Inferior parietal cortex (tissue), 1 donor: ENCODE measurements around the gene SGIP1.
"Not testable (repeated sequence)": the region's sequence is repeated elsewhere in the genome, so short reads cannot be mapped to it uniquely, and the experiment has no call there.

ENCODE experiments used
- DNase-seq: peaks from one replicate; pipeline ENCODE4 v3.0.0-alpha.2; 2016; ENCODE audit errors: extremely low spot score

Gene SGIP1

DNA sequence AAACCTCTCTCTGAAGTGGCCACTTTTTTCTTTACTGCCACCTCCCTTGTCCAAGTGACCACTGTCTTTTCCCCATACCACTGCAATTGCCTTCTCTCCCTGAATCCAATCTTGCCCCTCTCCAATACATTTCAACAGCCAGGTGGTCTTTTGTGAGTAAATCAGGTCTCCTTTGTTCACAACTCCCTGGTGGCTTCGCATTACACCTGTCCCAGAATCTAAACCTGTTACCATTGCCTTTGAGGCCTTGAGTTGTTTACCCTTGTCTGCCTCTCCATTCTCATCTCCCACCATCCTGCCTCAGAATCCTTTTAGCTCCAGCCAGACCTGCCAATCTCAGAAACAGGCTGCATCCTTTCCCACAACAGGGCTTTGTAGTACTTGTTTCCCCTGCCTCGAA is 196.5 kb downstream of the SGIP1 start:
- DNase-seq = no peak

DNA sequence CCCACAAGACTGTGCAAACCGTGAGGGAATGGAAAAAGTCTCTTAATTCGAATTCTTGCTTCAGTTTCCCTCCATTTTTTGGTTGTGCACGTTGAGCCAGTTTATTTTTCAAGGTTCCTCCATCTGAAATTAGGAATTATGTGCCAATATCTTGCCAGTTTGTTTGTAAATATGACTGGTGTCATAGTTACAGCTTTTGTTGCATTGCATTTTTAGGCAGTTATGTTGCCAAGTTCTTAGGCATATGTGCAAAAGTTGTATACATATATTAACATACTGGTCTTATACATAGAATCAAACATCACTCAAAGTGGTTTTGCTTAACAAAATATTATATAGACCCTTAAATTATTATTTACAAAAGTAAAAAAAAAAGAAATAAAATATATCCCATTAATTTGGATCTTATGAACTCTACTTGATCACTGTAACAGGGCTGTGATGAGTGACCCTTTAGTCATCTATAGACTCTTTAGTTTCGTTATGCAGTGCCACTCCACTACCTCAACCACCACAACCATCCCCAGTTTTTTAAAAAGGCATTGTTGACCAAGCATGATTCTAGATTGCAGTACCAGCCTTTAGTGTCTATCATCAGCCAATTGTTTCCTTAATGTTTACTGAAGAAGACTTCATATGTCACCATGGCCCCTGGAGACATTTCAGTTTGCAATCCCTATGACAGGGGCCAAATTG is 197.4 kb downstream of the SGIP1 start:
- no peak for DNase-seq

DNA sequence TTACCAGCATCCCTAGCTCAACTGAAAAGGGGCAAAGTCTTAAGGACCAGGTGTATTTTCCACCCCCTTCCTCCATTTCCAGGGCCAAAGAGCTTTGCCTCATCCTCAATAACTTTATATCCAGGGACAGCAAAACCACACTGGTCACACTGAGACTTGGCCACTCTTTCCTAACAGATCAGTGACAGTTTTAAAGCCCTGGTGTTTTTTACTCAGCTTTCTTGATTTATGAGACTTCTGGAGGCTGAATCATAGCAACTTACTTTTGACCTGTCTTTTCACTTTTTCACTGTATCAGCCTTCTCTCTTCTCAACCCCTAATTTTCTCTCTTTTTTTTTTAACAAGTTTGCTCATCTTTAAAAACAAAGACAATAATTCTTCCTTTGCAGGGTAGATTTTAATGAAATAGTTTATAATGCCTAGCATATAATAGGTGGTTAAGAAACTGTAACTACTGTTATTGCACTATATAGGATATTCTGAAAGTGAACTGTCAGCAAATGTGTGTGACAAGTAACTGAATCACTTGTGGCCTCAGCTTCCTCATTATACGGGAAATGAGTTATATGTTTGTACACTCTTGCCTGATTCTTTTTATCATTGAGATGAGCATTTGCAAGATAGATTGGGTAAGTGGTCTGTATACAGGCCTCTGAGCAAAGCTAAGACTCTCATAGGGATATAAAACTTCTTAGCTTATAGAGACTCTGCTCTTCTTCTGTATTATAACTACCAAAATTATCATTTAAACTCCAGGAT is 198.6 kb downstream of the SGIP1 start:
- DNase-seq = no peak

DNA sequence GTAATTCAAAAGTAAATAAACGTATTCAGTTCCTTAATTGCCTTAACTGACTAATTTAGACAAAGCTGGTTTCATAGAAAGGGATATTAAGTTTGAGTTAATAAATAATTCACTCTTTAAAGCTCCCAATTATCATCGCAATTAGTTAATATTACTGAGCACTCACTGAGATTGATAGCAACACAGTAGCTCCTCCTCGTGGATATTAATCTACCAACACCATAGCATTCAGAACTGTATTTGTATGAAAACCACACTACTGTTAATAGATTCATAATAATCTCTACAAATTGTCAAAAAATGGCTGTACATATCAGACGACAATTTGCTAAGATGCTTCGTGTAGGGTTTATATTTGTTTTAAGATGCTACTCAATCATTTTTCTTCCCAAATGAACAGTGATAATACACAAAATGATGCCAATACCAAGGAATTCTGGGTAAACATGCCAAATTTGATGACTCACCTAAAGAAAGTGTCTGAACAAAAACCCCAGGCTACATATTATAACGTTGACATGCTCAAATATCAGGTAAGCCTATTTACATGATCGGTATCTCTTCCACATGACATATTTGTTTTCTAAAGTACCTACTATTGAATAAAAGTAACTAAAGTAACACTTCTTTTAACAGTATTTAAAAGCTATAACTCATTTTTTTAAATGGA is 199.5 kb downstream of the SGIP1 start:
- DNase-seq = no peak

DNA sequence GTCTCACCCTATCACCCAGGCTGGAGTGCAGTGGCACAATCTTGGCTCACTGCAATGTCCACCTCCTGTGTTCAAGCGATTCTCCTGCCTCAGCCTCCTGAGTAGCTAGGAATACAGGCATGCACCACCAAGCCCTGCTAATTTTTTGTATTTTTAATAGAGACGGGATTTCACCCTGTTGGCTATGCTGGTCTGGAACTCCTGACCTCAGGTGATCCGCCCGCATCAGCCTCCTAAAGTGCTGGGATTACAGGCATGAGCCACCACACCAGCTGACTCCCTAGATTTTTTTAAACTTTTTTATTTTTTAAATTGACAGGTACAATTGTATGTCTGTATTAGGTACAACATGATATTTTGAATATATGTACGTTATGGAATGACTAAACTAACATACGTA is 200.6 kb downstream of the SGIP1 start:
- not testable (repeated sequence) for DNase-seq

DNA sequence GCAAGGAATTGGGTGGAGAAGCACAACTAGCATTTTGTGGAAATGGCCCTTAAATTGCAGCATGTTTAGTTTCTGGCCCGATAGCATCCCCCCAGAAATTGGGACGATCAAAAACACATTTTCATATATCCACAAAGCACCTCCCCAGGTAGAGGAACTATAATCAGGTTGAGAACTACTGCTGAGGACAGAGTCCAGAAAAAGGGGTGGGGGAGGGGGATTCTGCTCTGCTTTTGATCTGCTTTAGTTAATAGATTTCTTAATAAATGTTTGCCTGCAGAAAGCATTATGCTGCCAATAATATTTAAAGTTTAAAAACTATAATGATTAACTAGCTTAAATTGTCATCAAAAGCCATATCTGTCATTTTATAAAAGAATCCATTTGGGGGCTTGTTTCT is 203.9 kb downstream of the SGIP1 start:
- DNase-seq = no peak

DNA sequence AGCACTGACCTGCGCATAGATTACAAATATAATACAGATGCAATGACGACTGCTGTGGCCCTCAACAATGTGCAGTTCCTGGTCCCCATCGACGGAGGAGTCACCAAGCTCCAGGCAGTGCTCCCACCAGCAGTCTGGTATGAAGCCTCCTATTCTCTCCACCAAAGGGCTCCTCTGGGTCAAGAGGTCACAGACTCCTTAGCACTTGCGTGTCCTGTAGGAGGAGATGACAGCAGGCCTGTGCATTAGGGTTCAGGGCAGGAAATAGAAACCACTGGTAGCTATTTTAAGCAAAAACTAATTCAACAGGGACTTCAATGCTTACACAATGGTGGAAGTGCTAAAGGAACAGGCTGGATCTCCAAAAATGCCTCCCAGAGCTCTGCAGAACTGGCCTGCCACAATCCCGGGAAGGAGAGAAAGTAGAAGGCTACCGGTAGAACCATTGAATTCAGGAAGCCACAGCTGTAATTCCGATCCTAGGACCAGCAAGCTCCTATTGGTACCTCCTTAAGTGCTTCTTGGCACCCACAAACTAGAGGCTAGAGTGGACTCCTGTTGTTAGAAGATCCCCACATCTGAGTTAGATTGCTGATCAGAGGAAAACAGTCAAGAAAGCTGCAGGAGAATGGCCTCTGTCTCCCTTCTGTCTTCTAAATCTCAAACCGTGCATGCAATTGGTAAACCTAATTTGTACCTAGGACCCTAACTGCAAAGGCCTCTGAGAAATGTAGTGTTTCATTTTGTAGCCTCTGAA is 205.6 kb downstream of the SGIP1 start:
- DNase-seq = no peak

DNA sequence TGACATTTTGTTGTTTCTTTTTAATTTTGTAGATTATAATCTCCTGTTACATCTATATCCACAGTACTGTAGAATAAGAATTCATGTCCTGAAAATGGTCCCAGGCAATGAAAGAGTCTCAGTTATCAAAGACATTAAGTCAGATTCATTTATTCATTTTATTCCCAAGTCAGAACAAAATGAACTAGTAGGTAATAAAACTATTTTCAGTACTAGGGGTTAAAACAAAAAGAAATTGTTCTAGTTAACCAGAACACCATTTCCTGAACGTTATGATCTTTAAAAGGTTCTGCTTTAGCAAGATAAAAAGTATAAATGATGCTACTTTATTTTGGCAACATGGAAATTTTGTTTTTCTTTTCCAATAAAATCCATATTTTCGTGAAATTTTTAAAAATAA is 211.5 kb downstream of the SGIP1 start:
- DNase-seq = no peak

DNA sequence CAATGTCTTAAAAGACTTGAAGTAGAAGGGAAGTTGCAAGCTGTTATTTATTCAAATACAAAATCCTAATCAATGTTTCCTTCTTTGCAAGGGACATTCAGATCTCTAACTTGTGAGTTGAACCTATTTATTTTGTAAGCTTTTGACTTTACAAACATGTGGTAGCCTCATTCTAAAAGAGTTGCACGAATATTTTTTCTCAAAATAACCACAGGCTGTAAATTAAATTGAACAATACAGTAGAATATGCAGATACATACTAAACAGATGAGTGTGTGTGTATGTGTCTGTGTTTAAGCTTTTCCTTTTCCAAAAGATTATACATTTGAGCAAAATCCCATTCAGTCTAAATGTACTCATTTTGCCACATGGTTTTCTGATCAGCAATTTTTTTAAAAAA is 213.5 kb downstream of the SGIP1 start:
- no peak for DNase-seq

DNA sequence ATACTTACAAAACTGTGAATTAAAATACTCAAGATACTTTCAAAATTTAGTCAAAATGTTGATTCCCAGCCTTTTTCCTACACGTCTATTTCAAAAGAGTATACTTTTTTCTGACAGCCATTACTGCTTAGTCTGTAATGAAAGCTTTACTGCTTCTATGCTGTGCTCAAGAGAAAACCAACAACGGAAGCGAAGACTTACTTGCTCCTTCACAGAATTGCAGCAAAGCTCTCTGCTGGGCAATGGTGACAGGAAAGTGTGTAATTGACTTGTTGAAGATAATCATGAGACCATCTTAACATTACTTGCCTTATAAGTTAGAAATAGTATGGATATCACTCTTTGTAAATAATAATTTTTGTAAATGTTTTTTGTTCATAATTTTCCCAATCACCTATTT is 216.6 kb downstream of the SGIP1 start:
- DNase-seq = no peak

DNA sequence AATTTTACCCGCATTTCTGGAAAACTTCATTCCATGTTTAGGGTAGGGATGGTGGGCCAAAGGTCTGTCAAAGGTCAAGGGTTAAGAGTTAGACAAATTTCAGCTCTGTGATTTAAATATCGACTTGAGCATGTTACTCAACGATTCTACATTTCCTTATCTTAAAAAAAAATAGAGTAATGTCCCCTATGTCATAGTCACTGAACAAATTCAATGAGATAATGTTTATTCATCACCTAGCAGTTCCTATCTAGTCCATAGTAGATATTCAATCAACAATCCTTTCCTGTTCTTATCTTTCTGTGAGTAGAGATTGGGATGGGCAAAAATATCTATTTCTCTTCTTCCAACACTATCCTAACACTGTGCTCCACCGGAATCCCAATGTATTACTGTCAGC is 217.2 kb downstream of the SGIP1 start:
- no peak for DNase-seq

DNA sequence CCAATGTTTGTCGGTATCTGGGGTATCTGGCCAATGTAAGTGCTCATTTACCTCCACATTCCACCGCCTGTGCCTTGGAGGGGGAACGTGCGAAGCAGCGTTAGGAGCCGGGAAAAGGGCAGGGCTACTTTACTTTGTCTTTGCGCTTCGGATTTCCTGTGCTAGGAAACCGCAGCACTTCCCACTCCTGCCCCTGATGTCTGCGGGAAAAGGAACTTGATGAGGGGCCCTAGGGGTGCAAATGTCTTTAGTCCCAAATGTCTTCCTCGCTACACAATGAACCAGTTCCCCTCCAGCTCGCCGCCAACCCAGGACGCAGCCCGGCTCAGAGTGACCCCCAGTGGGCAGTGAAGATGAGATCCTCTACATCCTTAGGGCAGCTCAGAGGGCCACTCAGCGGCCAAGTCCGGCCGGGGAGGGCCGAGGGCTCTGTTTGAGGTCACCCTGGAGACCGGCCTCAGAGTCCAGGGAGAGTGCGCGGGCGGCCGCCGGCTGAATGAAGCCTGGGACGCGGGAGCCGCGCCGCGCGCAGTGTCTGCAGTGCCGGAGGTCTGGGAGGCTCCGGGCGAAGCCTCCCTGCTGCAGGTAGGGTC is 218.1 kb downstream of the SGIP1 start, which contains the start of gene DYNLT5:
Gene DYNLT5 (plus strand): TSS at position 460 of the 593 bp plus-strand sequence. CDS start 2,200 bp downstream, outside the sequence.
- no peak for DNase-seq

DNA sequence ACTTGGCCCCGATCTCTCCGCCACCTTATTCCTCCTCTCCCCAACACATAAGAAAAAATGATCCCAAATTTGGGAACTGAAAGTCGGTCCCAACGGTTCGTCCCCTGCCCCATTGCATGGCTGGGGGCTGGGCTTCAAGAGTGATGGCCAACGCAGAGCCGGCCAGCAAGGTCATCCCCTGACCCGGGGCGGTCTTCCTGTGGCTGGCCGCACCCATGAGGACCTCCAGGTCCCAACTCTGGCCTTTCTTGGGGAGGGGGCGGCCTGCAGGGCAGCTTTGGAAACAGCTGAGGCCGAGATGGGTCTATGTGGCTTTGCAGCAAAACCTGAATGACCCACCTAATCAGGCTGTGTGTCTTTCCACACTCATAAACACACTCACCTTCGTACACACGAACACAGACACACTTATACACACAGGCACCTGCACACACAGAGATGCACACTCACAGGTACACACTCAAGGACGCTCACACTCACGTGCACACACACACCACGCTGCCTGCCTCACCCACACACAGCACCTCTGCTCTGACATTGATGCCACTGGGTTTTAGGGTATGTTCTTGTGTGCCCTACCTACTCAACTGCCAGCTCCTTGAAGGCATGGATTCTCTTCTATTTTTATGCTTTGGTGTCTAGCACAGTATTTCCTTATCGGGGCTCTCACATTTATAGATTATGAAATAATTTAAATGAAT is 218.9 kb downstream of the SGIP1 start:
- no peak for DNase-seq

DNA sequence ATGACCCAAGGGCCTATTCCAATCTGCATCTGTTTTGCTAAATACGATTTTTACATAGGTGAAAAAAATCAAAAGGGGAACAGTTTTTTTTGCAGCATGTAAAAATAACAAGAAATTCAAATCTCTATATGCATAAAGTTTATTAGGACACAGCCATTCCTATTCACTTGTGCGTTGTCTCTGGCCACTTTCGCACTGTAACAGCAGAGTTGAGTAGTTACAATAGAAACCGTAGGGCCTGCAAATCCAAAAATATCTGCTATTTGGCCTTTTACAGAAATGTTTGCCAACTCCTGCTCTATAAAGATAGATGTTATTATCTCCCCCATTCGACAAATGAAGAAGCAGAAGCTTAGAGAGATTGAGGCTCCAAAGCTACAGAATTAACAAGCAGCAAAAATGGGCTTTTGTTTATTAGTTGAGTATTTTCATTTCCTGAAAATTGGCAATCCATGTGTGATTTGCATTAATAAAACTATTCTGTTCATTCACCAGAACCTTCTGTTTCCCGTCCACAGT is 223.8 kb downstream of the SGIP1 start:
- no peak for DNase-seq

DNA sequence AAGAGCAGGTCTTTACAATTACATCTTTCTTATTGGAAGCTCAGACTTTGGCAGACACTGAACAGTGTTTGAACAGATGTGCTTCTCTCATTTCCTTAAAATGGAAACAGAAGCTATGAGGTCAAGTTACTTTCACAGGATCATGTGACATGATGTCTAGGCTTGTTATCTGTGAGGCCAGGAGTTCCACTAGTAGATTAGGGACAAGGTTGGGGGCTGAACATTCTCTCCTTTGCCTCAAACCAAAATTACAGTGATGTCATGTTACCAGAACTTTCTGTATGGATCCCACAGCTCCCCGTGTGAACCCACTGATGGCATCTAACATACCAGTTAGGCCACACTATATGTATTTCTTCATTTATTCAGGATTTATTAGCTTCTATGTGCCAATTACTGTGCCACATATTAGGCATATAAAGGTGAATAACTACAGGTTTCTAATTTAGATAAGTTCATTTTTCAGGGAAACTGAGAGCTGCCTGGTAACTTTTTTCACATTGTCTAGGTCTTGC is 224.3 kb downstream of the SGIP1 start:
- DNase-seq = no peak

DNA sequence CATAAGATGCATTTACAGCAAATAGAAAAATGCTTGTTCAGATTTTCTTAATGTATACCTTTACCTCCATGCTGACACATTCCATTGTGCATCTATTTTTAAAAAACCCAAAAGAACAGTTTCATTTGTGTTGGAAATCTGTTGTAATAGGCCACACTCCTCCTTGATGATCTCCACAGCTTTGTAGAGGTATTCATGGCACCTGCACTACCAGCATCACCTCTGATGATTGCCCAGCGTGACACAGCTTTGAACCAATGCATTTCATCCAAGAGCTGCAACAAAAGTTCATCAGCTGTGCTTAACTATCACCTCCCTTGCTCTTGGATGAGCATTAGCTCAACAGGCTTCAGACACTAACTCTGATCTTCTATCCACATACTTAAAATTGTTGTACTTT is 226.6 kb downstream of the SGIP1 start:
- no peak for DNase-seq

DNA sequence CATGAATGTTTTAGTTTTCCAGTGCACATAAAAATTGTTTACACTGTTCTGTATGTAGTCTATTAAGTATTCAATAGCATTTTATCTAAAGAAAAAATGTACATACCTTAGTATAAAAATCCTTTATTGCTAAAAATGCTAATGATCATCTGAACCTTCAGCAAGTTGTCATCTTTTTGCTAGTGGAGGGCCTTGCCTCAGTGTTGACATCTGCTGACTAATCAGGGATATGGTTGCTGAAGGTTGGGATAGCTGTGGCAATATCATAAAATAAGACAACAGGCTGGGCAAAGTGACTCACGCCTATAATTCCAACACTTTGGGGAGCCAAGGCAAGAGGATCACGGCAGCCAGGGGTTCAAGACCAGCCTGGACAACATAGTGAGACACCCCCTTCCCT is 227.3 kb downstream of the SGIP1 start:
- DNase-seq = no peak

DNA sequence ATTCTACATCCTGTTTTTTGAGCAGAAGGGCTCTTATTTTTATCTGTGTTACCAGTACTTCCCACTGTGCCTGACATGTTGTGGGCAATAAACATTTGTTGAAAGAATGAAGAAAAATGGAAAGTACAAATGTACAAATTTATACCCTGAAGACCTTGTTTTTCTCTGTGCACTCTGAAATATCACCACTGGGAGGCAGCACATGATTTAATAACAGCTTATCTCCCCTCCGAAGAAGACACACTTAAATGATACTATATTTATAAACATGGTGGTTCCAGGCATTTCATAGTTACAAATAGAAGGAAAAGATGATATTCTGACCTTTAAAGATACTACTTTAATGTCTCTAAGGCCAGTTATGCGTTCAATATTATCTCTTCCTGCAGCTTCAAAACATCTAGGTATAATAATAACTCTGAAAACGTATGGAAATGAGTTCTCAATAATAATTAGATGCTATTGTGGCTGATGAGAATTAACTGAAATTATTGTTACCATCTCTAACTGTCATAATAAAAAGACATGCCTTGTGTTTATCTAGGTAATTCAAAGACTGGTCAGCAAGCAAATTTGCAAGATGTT is 231.1 kb downstream of the SGIP1 start:
- peak; percentile 85 for DNase-seq

DNA sequence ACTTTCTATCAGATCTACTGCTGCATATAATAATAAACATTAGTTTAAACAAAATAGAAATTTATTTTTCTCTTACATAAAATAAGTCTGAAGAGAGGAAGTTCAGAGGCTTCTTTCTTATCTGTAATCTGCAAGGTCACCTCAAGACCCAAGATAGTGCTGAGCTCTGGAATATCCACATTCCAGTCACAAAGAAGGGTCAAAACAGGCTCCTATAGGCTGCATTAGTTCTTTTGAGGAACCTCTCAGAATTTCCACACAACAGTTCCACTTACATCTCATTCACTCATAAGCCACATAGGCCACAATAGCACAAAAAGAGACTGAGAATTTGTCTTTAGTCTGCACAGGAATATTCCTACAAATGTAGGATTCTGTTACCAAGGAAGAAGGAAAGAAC is 233.7 kb downstream of the SGIP1 start:
- no peak for DNase-seq

DNA sequence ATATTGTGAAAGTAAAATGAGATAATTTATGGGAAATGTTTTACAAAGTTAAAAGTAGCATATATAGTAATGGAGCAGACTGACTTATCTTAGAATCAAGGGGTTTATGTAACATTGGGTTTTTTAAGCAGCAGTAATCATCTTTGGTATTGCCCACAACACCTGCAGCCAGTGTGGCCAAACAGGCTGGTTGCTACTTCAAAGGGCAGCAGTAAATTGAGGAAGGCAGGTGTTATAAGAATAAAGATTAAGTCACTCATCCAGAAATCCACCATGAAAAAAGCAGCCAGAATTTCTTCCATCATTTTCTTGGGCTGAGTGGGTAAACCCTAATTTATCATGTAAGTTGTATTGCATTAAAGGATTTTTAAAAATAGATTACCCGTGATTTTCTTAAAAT is 235.0 kb downstream of the SGIP1 start:
- DNase-seq = no peak
